HepG2 (cell line): ENCODE measurements around the gene BCL2. TPM values are rescaled to one million over a fixed set of nuclear protein-coding genes. Genes with fewer than 3 reads are reported as not detected.

ENCODE experiments used
- ATAC-seq: fragments of 200-7000 bp; cut with Tn5 transposase; 3 replicates; pipeline ENCODE4 v1.9.1; 2020; ENCODE audit warnings: mild to moderate bottlenecking, moderate library complexity
- BruUV-seq: library from RNA; stranded (reverse); fragments of 400-500 nt; replicated peaks from 2 replicates; lab custom pipeline; 2021; lab: Mats Ljungman, UMichigan
- CTCF ChIA-PET: fragments of 300-600 bp; formaldehyde crosslinking; extraction: SDS; loops from one replicate; lab custom pipeline; 2021; ENCODE audit warnings: low total read pairs, inconsistent platforms, low intra/inter-chr PET ratio; lab: Yijun Ruan, JAX
- POLR2A ChIA-PET: fragments of 350-600 bp; sonication (Branson Sonifier 250); formaldehyde crosslinking; loops from one replicate; lab custom pipeline; 2020; ENCODE audit warnings: antibody characterized with exemption, inconsistent platforms; lab: Yijun Ruan, JAX
- DNase-seq: peaks from one replicate; pipeline ENCODE4 v3.0.0-alpha.2; 2015; ENCODE audit warnings: low spot score
- FAIRE-seq: peaks from 3 replicates; lab custom pipeline; 2011; peaks lifted over from hg19 to GRCh38; lab: Jason Lieb, UNC
- H2AFZ ChIP-seq: one replicate; pipeline ENCODE4 v1.6.1; 2011; ENCODE audit warnings: low read length, inconsistent platforms
- H3K27ac ChIP-seq: fragments of 300-600 bp; 3 replicates; pipeline ENCODE4 v1.8.0; 2011; ENCODE audit warnings: mixed run types, mild to moderate bottlenecking, mixed read lengths, low read length, inconsistent platforms; ENCODE audit not compliant: insufficient read depth; ENCODE audit errors: extremely low read length
- H3K27me3 ChIP-seq, 2 experiments: fragments of 200-600 bp in 1 of 2; 2 replicates in 1 of 2; 3 replicates in 1 of 2; pipeline versions ENCODE4 v1.6.0 to v1.8.0; 2011; ENCODE audit warnings: low read length in 2 of 2, mild to moderate bottlenecking in 2 of 2, moderate library complexity in 2 of 2, inconsistent platforms in 1 of 2; ENCODE audit not compliant: insufficient read depth in 2 of 2, control insufficient read depth in 1 of 2
- H3K36me3 ChIP-seq, 2 experiments: fragments of 200-600 bp in 1 of 2; replicated peaks in 1 of 2; 2 replicates in 1 of 2; 3 replicates in 1 of 2; pipeline versions ENCODE4 v1.5.1 to v1.8.0; 2011; ENCODE audit warnings: low read length in 2 of 2, inconsistent platforms in 1 of 2; ENCODE audit not compliant: insufficient read depth in 2 of 2, control insufficient read depth in 1 of 2
- H3K4me1 ChIP-seq: 2 replicates; pipeline ENCODE4 v1.5.1; 2012; ENCODE audit warnings: low read length, inconsistent platforms; ENCODE audit not compliant: insufficient read depth
- H3K4me2 ChIP-seq: 2 replicates; pipeline ENCODE4 v1.6.0; 2011; ENCODE audit warnings: low read depth, low read length, inconsistent platforms
- H3K4me3 ChIP-seq, 3 experiments: fragments of 200-600 bp in 1 of 3; sonication (generic), shearing (Covaris generic) in 1 of 3; replicated peaks in 1 of 3; 2 replicates each; pipeline ENCODE4 v1.5.1; 2011 to 2016; ENCODE audit warnings: low read length in 3 of 3, inconsistent platforms in 2 of 3, low read depth in 2 of 3, mild to moderate bottlenecking in 2 of 3, control low read depth in 1 of 3, mixed read lengths in 1 of 3; ENCODE audit not compliant: insufficient read depth in 1 of 3
- H3K79me2 ChIP-seq: one replicate; pipeline ENCODE4 v1.6.1; 2011; ENCODE audit warnings: low read length, inconsistent platforms; ENCODE audit not compliant: insufficient read depth
- H3K9ac ChIP-seq: 2 replicates; pipeline ENCODE4 v1.6.0; 2011; ENCODE audit warnings: mild to moderate bottlenecking, low read depth, low read length, inconsistent platforms; ENCODE audit not compliant: insufficient read depth
- H3K9me3 ChIP-seq: 2 replicates; pipeline ENCODE4 v1.5.1; 2012; ENCODE audit warnings: mild to moderate bottlenecking, low read length
- H4K20me1 ChIP-seq: 2 replicates; pipeline ENCODE4 v1.6.0; 2011; ENCODE audit warnings: inconsistent platforms, mild to moderate bottlenecking, low read length, moderate library complexity; ENCODE audit not compliant: insufficient read depth
- ATF4 ChIP-seq, 2 experiments: fragments of 450-650 bp in 1 of 2; sonication (generic) in 1 of 2; formaldehyde crosslinking; IDR thresholded peaks; 2 replicates each; pipeline versions ENCODE4 v1.5.0 to v1.8.0; 2020 to 2022; ENCODE audit warnings: mild to moderate bottlenecking in 1 of 2, missing genetic modification reagents in 1 of 2
- CREB1 ChIP-seq, 2 experiments: fragments of 450-650 bp in 1 of 2; IDR thresholded peaks; 2 replicates each; pipeline ENCODE4 v1.6.1; 2016 to 2017; ENCODE audit warnings: control low read depth in 1 of 2, mild to moderate bottlenecking in 1 of 2, missing compliant biosample characterization in 1 of 2, missing genetic modification characterization in 1 of 2
- DNMT3B ChIP-seq: conservative IDR thresholded peaks from 2 replicates; pipeline ENCODE4 v1.6.1; 2016; ENCODE audit warnings: missing biosample characterization, control low read depth
- FOXO1 ChIP-seq: sonication (generic); formaldehyde crosslinking; IDR thresholded peaks from 2 replicates; pipeline ENCODE4 v1.4.0; 2020; ENCODE audit warnings: missing genetic modification reagents
- HDAC2 ChIP-seq: sonication (generic); formaldehyde crosslinking; IDR thresholded peaks from 2 replicates; pipeline ENCODE4 v1.4.0; 2020; ENCODE audit warnings: missing genetic modification reagents
- IKZF4 ChIP-seq: sonication (generic); formaldehyde crosslinking; IDR thresholded peaks from 2 replicates; pipeline ENCODE4 v1.5.1; 2020; ENCODE audit warnings: borderline replicate concordance, mild to moderate bottlenecking, low read depth, missing genetic modification reagents; ENCODE audit errors: not compliant biosample characterization
- KLF6 ChIP-seq: IDR thresholded peaks from 2 replicates; pipeline ENCODE4 v1.8.0; 2016; ENCODE audit warnings: missing biosample characterization, missing genetic modification reagents
- NCOA5 ChIP-seq: sonication (generic); formaldehyde crosslinking; IDR thresholded peaks from 2 replicates; pipeline ENCODE4 v1.4.0; 2020; ENCODE audit warnings: missing genetic modification reagents
- RNF219 ChIP-seq: sonication (generic); formaldehyde crosslinking; IDR thresholded peaks from 2 replicates; pipeline ENCODE4 v1.5.0; 2020; ENCODE audit warnings: mild to moderate bottlenecking, missing genetic modification reagents
- RXRA ChIP-seq: sonication (generic); formaldehyde crosslinking; IDR thresholded peaks from 2 replicates; pipeline ENCODE4 v1.5.1; 2020; ENCODE audit warnings: missing genetic modification reagents
- SCMH1 ChIP-seq: sonication (generic); formaldehyde crosslinking; IDR thresholded peaks from 2 replicates; pipeline ENCODE4 v1.9.0; 2021; ENCODE audit warnings: missing genetic modification reagents, mild to moderate bottlenecking, borderline replicate concordance
- SNAPC2 ChIP-seq: sonication (generic); formaldehyde crosslinking; IDR thresholded peaks from 2 replicates; pipeline ENCODE4 v1.8.1; 2022; ENCODE audit warnings: mild to moderate bottlenecking, missing genetic modification reagents
- U2AF1 ChIP-seq: fragments of 200-400 bp; formaldehyde crosslinking; optimal IDR thresholded peaks from 2 replicates; pipeline ENCODE3; 2017; ENCODE audit warnings: mild to moderate bottlenecking, low read depth, low read length
- ZFP90 ChIP-seq: sonication (generic); formaldehyde crosslinking; IDR thresholded peaks from 2 replicates; pipeline ENCODE4 v1.8.0; 2022; ENCODE audit warnings: missing genetic modification reagents, mild to moderate bottlenecking, inconsistent platforms, borderline replicate concordance
- ZNF253 ChIP-seq: sonication (generic); formaldehyde crosslinking; IDR thresholded peaks from 2 replicates; pipeline ENCODE4 v1.8.0; 2022; ENCODE audit warnings: mild to moderate bottlenecking, missing genetic modification reagents, borderline replicate concordance
- ZNF382 ChIP-seq: sonication (generic); formaldehyde crosslinking; IDR thresholded peaks from 2 replicates; pipeline ENCODE4 v1.5.0; 2020; ENCODE audit warnings: missing genetic modification reagents, mild to moderate bottlenecking, borderline replicate concordance
- ZNF629 ChIP-seq: sonication (generic); formaldehyde crosslinking; conservative IDR thresholded peaks from 2 replicates; pipeline ENCODE4 v1.5.0; 2020; ENCODE audit warnings: missing genetic modification reagents
- ZNF761 ChIP-seq: sonication (generic); formaldehyde crosslinking; conservative IDR thresholded peaks from 2 replicates; pipeline ENCODE4 v1.4.0; 2020; ENCODE audit warnings: mild to moderate bottlenecking, missing genetic modification reagents
- WGBS: methylation state at CpG from one replicate; pipeline ENCODE4 v1.1.6; 2017; ENCODE audit warnings: low lambda C conversion rate; 5-methylcytosine and 5-hydroxymethylcytosine counted together
- in situ Hi-C: cut with HindIII; loops from 2 replicates; pipeline ENCODE4 v1.10.0; 2017; ENCODE audit warnings: low pct_unique_long_range_greater_than_20kb; ENCODE audit not compliant: extremely low pct_ligation_motif_present
- intact Hi-C: fragments of 100-400 bp; cut with micrococcal nuclease; formaldehyde crosslinking; loops from one replicate; pipeline ENCODE4 v1.10.0; 2022; ENCODE audit not compliant: unreplicated experiment
- polyA plus RNA-seq, 8 experiments: library from polyadenylated mRNA; depleted of rRNA in 3 of 8; stranded (reverse) in 7 of 8; unstranded in 1 of 8; fragments of >200 nt; fragmentation: Illumina TruSeq in 4 of 8; extraction: Trizol in 4 of 8; gene quantifications; 2 replicates each; pipeline versions ENCODE4 v1.2.1 to v1.2.3, GENCODE V29; 2011 to 2016; ENCODE audit warnings: low read depth in 4 of 8, missing spikeins in 1 of 8, mixed read lengths in 1 of 8; ENCODE audit not compliant: insufficient read depth in 1 of 8
- total RNA-seq, 5 experiments: library from RNA; depleted of rRNA; stranded (reverse); fragments of >200 nt; fragmentation: Illumina TruSeq; extraction: Trizol; gene quantifications; 2 replicates each; pipeline ENCODE4 v1.2.3, GENCODE V29; 2016; ENCODE audit warnings: low read depth in 1 of 5

BCL2 gene
- total and polyA plus RNA-seq, 2 of the 13 experiments (the other 11 are each of a cell fraction or from before 2014, with no cell fraction given) = 0.07 to 0.53 TPM

GRCh38 chr18:63187791-63188460, 131.6 kb downstream of the BCL2 start (continued):
- TF ChIP-seq RNF219 (CRISPR knock-in tag) = no peak

GRCh38 chr18:63187223-63187574, 132.4 kb downstream of the BCL2 start:
- POLR2A ChIA-PET = no interaction called here
- peaks cover 0 to 2% of the 10 kb centered on the region in 2 experiments; a peak in 1 of 5 replicates for H3K27me3 ChIP-seq
- H3K36me3 ChIP-seq = no peaks in the 10 kb centered on the region
- H3K27ac ChIP-seq = no peak overlapping the region
- ATAC-seq = no peak
- TF ChIP-seq FOXO1 (CRISPR knock-in tag) = no peak
- no peak for TF ChIP-seq IKZF4 (CRISPR knock-in tag)
- no peak for TF ChIP-seq ATF4 (CRISPR knock-in tag; IDR thresholded peaks at IDR 0.05)
- no peak for TF ChIP-seq RXRA (CRISPR knock-in tag)
- TF ChIP-seq HDAC2 (CRISPR knock-in tag) = no peak
- TF ChIP-seq ZNF382 (CRISPR knock-in tag) = no peak
- TF ChIP-seq U2AF1 = no peak
- no peak for TF ChIP-seq ZNF629
- TF ChIP-seq ZNF761 = no peak
- no peak for TF ChIP-seq DNMT3B
- TF ChIP-seq KLF6 (CRISPR knock-in tag) = no peak
- TF ChIP-seq ZFP90 (CRISPR knock-in tag) = no peak
- no peak for TF ChIP-seq ZNF253 (CRISPR knock-in tag)
- TF ChIP-seq SCMH1 = no peak
- no peak for TF ChIP-seq SNAPC2 (CRISPR knock-in tag)
- TF ChIP-seq NCOA5 (CRISPR knock-in tag) = no peak
- no peak for TF ChIP-seq CREB1 (IDR thresholded peaks at IDR 0.05)
- TF ChIP-seq CREB1 (CRISPR knock-in tag; IDR thresholded peaks at IDR 0.05) = no peak
- no peaks in the 10 kb centered on the region for H3K79me2 ChIP-seq
- no peaks in the 10 kb centered on the region for H4K20me1 ChIP-seq
- in situ Hi-C loops = no loop called here
- CTCF ChIA-PET = no interaction called here
- intact Hi-C loops = no loop called here
- no peaks in the 10 kb centered on the region for H3K4me1 ChIP-seq
- no TSS peak for BruUV-seq
- H3K4me2 ChIP-seq = no peak overlapping the region
- FAIRE-seq = no peak
- H2AFZ ChIP-seq = no peak overlapping the region
- DNase-seq = no peak
- 6% methylated on average over 2 of the region's 2 CpGs for WGBS
- no peaks in the 10 kb centered on the region for H3K9me3 ChIP-seq
- H3K4me3 ChIP-seq = no peak overlapping the region
- H3K9ac ChIP-seq = no peak overlapping the region
